ENCODE results near the gene DLX3. TPM values are rescaled to one million over a fixed set of nuclear protein-coding genes. Genes with fewer than 3 reads are reported as not detected.
A peak's percentile ranks its signal among the peaks of the same experiment; 100 is the strongest.

Gene DLX3
- total RNA-seq, 1 donor from 2014 or later, result 0.69 TPM

- no peaks in the 10 kb centered on the region for H3K36me3 ChIP-seq
- H3K4me3 ChIP-seq, result no peak overlapping the region
- ATAC-seq (no peak), DNase-seq (no peak)
- no peaks in the 10 kb centered on the region for H3K9me3 ChIP-seq
- no peaks in the 10 kb centered on the region for H3K4me1 ChIP-seq
- TF ChIP-seq CTCF (IDR thresholded peaks at IDR 0.05), result no peak
- intact Hi-C loops (cut with DNase I), result no loop called here
- H3K27ac ChIP-seq, result no peak overlapping the region
- H3K27me3 ChIP-seq, result peaks cover 4% of the 10 kb centered on the region
Measured at GRCh38 chr17:50013079-50013478, 18.1 kb upstream of the DLX3 start.

GRCh38 chr17:50009282-50009681 is 14.3 kb upstream of the DLX3 start:
- DNase-seq (no peak), ATAC-seq (no peak)
- TF ChIP-seq CTCF (IDR thresholded peaks at IDR 0.05), result no peak
- Histone ChIP-seq H3K9me3 (no peaks in the 10 kb centered on the region), H3K36me3 (no peaks in the 10 kb centered on the region), H3K27me3 (peaks cover 9% of the 10 kb centered on the region), H3K4me3 (no peak overlapping the region), H3K27ac (no peak overlapping the region), H3K4me1 (no peaks in the 10 kb centered on the region)
- intact Hi-C loops (cut with DNase I), result no loop called here

- Histone ChIP-seq H3K36me3 (no peaks in the 10 kb centered on the region), H3K27me3 (peaks cover 39% of the 10 kb centered on the region), H3K9me3 (no peaks in the 10 kb centered on the region), H3K4me3 (no peak overlapping the region), H3K4me1 (no peaks in the 10 kb centered on the region), H3K27ac (no peak overlapping the region)
- ATAC-seq (no peak), DNase-seq (no peak)
- no peak for TF ChIP-seq CTCF (IDR thresholded peaks at IDR 0.05)
- intact Hi-C loops (cut with DNase I), result no loop called here
Measured at GRCh38 chr17:50003911-50004310, 8.9 kb upstream of the DLX3 start.

- peaks cover 59% of the 10 kb centered on the region for H3K27me3 ChIP-seq
- H3K36me3 ChIP-seq, result no peaks in the 10 kb centered on the region
- intact Hi-C loops (cut with DNase I), result loop anchor here (2.0 to 5.0 kb wide), 3 partner anchors 117 to 432 kb away; no protein-coding TSS in a partner anchor
- H3K27ac ChIP-seq, result no peak overlapping the region
- TF ChIP-seq CTCF (IDR thresholded peaks at IDR 0.05), result no peak
- H3K4me1 ChIP-seq, result peaks cover 19% of the 10 kb centered on the region
- H3K9me3 ChIP-seq, result no peaks in the 10 kb centered on the region
- DNase-seq (peak; percentile 25), ATAC-seq (no peak)
- H3K4me3 ChIP-seq, result no peak overlapping the region
Measured at GRCh38 chr17:49998836-49999511, 4.0 kb upstream of the DLX3 start.

- DNase-seq (peak; percentile 81), ATAC-seq (peak; percentile 86)
- intact Hi-C loops (cut with DNase I), result loop anchor here (2.0 to 5.0 kb wide), 3 partner anchors 116 to 431 kb away; no protein-coding TSS in a partner anchor
- peaks cover 23% of the 10 kb centered on the region for H3K4me1 ChIP-seq
- no peaks in the 10 kb centered on the region for H3K36me3 ChIP-seq
- no peak overlapping the region for H3K27ac ChIP-seq
- no peak overlapping the region for H3K4me3 ChIP-seq
- H3K27me3 ChIP-seq, result peaks cover 62% of the 10 kb centered on the region
- TF ChIP-seq CTCF (IDR thresholded peaks at IDR 0.05), result peak; percentile 97
- no peaks in the 10 kb centered on the region for H3K9me3 ChIP-seq
Measured at GRCh38 chr17:49997773-49998703, 3.0 kb upstream of the DLX3 start.

Data from upper lobe of right lung (tissue), 1 donor.